GM19452 (cell line): Measurements from ENCODE around the gene RIMBP2.

Source experiments
- ATAC-seq: cut with Tn5 transposase; IDR thresholded peaks from one replicate; pipeline ENCODE4 v1.9.1; 2021; ENCODE audit not compliant: unreplicated experiment

The RIMBP2 gene

DNA sequence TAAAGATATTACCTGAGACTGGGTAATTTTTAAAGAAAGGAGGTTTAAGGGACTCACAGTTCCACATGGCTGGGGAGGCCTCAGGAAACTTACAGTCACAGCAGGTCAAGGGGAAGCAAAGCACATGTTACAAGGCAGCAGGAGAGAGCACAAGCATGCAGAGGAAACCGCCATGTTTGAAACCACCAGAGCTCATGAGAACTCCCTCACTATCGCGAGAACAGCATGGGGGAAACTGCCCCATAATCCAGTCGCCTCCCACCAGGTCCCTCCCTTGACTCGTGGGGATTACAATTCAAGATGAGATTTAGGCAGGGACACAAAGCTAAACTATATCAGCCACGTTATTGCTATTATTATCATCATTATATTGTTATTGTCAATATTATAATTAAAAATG is 138.7 kb downstream of the RIMBP2 start:
- ATAC-seq, result no peak

DNA sequence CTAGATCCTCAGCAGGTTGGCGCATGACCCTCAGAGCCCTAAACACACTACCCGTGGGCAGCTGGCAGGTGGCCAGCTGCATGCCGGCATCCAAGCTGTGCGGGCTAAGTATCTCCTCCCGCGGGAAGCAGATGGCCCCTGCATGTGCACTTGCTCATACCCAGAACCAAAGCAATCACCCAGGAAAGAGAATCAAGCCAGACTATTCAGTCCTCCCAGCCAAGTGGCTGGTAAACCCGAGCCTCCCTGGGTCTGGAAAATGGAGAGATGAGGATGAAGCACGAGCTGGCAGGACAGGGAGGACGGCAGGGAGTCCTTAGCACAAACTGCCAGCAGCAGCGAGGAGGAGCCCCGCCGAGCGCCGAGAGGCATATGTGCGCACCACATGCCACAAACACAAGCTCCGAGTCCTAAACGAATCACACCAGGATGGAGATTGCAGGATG is 139.7 kb downstream of the RIMBP2 start:
- ATAC-seq, result no peak

DNA sequence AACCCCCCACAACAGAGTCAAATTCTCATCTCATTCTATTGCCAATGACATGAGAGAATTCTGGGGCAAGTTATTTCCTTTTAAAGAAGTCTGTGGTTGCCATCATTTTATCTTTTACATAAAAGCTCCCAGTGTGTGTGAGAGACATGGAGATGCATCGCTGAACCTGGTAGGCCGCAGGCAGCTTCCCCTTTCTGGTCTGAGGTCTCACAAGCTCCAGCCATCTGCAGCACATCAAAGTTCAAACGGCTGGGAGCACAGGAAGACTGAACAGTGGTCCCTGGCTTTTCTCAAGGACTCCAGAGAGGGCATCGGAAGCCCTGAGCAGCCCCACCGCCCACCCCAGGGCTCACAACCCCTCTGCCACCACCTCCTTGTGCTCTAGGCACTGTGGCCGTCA is 141.7 kb downstream of the RIMBP2 start:
- no peak for ATAC-seq

DNA sequence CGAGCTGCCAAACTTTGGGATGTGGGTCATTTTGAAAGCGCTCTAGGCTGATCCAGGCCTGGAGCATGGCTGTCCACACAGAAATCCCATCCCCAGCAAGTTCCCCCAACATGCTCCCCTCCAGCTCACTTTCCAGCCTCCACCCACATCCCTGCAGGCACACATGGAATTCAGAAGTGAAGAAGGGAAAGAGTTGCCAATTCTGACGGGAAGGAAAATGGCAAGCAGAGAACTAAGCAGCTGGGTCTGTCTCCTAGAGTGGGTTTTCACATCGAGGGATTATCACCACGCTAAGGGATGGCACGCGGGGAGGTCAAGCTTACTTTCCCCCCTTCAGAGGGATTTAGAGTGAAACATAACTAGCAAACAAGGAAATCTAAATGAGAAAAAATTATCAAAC is 142.3 kb downstream of the RIMBP2 start:
- ATAC-seq, result no peak

DNA sequence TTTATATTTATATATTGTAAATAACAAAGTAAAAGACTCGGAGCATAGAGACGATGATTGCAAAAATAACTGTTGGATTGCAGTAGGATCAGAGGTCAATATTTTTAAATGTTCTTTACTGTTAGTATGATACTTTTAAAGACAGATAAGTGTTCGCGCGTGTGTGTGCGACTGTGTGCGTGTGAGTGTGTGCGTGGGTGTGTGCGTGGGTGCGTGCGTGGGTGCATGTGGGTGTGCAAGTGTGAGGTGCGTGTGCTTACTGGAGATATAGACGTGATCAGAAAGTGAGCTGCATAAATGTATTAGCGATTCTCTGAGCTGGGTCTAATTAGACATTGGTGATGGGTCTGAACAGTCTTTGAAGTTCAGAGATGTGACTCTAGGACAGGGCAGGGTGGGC is 142.9 kb downstream of the RIMBP2 start:
- ATAC-seq, result no peak

DNA sequence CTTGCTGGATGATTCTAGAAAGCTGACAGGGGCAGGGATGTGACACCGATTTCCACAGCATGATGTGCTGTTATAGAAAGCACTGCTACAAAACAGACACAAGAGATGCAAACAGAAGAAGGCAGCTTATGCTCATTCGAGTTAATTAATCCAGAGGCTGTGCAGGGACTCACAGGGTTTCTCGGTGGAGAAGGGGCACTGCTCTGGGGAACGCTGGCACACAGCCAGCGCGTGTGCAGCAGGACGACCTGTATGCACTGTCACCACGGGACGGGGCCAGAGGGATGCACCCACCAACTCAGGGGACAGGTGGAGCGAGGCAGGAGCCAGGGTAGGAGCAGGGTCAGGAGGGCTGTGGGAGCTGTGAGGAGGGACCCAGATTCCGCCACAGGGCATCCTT is 143.5 kb downstream of the RIMBP2 start:
- no peak for ATAC-seq

DNA sequence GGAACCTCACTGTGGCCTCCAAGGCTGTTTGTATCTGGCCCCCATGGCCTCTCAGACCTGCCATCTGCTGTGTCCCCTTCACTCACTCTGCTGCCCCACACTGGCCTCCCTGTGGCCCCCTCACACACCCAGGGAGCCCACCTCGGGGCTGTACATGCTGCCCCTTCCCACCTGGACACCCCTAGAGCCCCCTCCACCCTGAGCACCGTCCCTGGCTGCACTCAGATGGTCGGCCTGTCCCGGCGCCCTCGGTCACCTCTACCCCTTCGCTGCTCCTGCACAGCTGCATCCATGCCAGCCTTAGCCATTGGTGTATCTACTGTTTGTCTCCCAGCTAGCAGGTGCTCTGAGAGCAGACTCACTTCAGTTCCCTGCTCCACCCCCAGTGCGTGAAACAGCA is 144.4 kb downstream of the RIMBP2 start:
- ATAC-seq, result no peak

DNA sequence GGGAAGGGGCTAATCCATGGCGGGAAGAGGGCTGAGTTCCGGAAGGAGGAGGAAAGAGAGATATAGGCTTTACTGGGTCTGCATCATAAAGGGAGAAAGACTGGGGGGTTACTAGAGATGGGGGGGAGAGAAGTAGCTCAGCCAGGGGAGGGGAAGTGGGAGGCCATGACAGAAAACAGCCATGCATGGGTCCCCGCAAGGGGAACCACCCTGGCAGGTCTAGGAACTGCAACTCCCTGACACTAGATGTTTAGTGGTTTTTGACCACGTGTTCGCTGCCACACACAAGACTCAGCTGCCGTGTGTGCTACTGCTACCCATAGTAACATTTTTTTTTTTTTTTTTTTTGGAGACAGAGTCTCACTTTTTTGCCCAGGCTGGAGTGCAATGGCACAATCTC is 145.0 kb downstream of the RIMBP2 start:
- no peak for ATAC-seq

DNA sequence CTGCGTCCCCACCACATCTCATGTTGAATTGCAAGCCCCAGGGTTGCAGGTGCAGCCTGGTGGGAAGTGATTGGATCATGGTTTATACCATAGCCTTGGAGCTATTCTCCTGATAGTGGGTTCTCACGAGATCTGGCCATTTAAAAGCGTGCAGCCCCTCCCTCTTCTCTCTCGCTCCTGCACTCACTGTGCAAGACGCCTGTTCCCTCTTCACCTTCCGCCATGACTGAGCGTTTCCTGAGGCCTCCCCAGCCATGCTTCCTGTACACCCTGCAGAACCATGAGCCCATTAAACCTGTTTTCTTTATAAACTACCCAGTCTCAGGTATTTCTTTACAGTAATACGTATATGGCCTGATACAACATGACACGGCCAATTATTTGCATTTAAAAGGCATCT is 146.6 kb downstream of the RIMBP2 start:
- ATAC-seq, result no peak

DNA sequence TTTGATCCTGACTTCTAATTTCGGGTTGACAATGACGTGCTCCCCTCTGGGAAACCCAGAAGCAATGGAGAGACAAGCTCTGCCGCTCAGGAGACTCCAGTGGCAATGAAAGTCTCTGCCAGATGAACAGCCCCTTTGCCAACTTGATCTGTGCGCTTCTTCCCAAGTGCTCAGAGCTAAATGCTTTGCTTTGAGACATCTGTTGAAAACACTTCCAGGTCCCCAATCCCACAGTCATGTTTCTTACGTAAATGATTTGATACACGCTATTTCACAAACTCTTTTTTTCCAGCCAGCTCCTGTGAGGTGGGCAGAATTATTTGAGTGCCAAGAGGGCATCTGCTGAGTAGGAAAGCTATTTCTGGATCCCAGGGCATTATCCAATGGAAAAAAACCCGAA is 147.6 kb downstream of the RIMBP2 start:
- no peak for ATAC-seq

DNA sequence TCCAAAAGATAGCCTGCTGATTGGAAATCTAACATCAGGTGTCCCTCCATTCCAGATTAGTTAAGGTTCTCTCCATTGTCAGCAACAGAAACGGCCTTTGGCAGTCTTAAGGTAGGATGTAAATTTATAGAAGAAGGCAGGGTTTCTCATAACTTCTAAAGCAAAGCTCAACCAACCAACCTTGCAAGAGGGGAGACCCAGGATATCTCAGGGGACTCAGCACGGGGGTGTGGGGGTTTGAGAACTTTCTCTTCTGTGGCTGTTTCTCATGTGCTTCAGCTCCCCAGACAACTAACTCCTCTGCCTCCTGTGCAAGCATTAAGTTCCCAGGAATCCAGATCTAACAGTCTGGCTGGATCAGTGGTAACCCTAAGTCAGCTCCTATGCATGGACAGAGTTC is 148.1 kb downstream of the RIMBP2 start:
- ATAC-seq, result no peak

DNA sequence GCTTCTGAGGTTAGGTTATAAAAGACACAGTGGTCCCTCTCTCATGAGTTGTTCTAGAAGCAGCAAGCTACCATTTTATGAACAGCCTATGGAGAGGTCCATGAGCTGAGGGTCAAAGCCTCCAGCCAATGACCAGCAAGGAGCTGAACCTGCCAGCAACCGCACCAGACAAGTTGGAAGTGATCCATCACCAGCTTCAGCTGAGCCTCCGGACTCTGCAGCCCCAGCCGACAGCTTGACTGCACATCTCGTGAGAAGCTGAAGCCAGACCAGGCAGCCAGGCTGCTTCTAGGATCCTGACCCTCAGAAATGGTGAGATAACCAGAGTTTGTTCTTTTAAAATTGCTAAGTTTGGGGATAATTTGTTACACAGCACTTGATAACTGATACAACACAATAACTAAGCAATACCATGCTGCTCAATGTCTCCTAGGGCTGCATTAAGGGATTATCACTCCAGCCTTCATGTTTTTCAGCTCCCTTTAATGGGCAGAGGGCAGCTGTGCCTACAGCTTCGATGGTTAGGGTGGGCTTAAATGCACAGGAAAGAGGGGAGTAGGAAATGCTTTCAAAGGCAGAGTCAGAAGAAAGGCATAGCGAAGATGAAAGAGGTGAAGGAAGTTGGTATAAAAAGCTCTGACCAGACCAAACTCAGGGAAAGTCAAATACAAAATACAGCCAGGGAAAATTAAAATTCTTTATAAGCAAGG is 149.5 kb downstream of the RIMBP2 start:
- ATAC-seq, result no peak

DNA sequence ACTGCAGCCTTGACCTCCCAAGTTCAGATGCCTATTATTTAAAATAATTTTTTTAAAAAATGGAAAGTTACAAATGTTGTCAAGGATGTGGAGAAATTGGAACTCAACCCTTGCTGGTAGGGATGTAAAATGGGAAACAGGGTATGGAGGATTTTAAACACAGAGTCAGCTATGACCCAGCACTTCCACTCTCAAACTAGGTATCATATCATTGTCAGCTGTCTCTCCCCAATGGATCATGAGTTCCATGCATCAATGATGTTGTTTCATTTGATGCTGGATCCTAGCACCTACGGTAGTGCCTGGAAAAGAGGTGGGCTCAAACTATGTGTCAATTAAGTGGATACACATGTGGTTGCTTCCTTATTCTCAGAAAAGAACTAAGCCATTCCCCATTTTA is 150.9 kb downstream of the RIMBP2 start:
- ATAC-seq, result no peak

DNA sequence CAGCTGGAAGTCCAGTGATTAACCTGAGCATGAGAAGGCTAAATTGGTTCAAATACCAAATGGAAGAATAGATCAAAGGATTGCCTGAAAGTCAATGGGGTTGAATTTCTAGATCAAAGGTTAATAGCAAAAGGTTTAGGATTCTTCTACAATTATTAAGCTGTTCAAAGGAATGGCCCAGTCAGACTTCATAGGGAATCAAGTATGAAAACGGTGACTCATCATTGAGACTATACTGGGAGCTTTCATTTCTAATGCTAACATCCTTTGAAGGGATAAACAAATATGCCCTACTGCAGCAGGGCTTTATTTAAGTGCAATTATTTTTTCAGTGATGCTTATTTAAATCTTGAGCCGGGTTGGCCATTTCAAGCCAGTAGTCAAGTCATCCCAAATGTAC is 152.8 kb downstream of the RIMBP2 start:
- ATAC-seq, result no peak

DNA sequence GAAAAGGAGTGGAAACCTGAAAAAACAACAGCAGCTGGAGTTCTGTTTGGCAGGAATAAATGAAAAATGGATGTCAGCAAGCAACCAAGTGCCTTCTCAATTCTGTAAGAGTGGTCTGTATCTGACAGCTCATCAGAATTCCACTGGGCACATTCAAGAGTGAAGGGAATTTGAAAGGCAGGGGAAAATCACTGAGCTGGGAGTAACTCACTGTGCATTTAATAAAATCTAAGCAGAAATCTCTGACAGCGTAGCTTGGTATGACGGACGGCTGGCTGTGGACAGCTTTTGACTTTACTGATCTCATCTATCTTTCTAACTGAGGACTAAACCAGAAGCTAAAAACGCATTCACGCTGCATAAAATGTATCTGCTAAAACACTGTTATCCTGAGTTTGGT is 153.4 kb downstream of the RIMBP2 start:
- no peak for ATAC-seq

DNA sequence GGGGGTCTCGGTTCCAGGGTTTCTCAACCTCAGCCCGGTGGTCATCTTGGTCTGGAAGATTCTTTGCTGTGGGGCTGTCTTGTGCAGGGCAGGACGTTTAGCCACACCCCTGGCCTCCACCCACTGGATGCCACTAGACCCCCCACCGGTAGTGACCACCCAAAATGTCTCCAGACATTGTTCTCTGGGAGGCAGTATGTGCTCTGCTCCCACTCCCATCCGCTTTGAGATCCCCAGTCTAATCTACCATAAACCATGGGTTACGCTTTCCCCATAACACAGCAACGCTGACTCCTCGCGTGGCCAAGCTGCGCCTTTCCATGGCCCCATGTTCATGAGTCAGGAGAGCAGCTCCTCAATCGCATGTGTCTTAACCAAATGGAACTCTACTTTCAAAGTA is 155.8 kb downstream of the RIMBP2 start:
- no peak for ATAC-seq

DNA sequence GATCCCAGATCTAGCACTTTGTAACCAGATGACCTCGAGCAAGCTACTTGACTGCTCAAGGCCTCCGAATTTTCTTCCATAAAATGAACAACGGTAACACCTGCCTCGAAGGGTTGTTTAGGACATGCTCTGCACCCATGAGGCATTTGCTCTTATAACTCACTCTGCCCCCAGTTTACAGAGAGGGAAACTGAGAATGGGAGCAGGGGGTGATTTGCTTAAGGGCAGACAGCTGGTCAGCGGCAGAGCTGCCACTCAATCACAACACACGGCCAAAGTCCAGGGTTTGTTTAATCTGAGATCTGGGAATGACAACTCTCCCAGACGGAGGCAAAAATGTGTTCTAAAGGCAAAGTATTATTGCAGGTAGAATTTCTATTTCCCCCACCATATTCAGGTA is 156.3 kb downstream of the RIMBP2 start:
- no peak for ATAC-seq

DNA sequence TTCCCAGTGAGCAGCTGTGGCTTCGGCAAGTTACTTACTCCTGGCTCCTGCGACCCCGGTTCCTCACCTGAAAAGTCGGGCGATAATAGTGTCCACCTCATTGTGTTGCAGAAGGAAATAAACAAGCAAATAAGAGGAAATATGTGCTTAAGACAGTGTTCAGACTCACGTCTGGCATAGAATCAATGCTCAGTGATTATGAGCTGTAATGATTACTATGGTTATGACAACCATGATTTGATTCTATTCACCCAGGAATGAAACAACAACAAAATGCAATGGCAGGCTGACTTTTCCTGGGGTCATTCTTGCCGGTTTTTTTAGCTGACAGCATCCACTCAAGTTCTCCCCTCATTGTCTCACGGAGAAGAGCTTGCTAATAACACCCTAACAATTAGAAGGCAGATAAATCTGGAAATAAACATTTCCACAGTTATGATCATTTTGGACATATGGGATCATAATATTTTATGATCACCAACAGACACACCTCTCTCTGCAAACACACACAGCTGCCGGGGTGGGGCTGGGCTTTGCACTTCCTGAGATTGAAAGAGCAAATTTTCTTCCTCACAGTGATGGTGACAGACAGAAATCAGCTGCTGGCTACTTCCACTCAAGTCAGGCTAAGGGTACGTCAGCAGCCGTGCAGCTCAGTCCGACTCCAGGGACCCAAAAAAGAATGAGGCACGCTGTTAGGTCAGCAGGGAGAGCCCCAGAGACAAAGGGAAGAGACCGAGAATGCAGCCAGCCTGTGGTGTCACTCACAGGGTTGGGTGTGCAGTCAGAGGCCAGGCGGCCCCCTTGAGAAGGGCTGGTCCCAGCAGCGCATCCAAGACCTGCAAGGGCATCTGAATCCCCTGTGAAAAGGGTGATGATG is 158.0 kb downstream of the RIMBP2 start:
- ATAC-seq, result no peak

DNA sequence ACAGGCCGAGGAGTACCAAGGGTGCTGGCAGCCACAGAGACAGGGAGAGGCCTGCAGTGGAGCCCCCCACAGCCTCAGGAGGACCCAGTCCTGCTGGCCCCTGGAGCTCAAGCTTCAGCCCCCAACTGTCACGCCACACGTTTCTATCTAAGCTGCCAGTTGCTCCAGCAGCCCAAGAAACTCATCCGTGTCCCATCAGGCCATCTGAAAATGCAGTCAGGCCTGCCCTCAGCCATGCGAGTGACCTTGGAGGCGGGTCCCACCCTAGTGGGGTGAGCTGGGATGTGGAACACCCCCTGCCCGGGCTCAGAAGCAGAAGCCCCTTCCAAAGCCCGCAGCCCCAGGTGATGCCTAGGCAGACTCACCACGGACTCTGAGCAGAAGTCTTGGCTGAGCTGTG is 158.9 kb downstream of the RIMBP2 start:
- ATAC-seq, result no peak

DNA sequence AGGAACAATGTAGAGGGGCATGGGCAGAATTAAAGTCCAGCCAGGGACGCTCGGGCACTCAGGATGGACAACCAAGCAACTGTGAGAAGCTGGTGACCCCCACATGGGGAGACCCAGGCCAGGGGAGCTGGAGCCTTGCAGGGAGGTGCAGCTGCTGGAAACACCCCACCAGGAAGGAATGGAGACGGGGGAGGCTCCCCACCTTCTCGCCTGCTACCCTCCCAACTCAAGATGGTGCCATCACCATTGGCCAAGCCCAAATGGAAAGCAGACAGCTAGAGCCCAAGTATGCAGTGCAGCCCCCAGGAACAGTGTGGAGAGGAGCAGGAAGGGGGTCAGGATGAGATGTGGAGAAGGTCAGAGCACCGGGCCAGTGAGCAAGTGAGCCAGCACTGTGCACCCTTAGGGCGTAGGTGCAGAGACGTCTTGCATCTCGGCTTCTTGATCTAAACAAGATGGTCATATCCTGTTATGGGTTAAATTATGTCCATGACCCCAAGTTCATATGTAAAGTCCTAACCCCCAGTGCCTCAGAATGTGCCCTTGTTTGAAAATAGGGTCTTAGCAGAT is 159.5 kb downstream of the RIMBP2 start:
- ATAC-seq, result no peak

DNA sequence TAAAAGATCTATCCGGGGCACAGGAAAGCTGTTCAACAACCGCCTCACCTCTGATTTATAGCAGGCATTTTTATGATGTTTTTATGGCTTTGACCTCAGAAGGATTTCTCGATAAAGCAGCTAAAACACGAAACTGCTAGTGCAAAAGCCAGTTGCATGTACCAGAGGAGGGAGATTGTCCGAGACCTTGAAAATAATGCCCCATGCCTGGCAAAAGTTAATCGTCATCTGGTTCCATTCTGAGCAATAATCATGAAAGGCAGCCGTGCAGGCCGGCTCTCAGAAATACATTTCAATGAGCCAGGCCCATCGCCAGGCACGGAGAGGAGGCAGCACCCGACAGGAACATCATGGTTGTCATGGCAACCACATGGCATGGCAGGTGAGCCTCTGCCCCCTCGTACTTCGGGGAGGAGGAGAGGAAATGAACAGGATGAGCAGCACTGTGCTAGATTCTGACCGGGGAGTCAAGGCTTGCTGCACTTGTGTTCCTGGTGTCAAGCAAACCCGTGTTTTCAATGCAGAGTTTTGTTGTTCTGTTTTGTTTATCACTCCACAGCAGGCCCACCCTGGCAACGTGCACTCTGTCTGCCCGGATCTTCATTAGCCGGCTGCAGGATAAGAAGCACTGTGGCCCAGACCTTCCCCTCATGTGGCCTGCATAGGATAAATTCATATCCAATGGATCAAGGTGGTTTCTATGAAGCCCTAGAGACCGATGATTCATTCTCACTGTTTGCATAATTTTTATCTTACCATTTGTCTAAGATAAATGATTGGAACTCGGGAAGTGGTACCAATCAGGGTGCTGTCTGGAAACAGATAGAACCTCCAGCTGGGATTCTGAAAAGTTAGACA is 160.2 kb downstream of the RIMBP2 start:
- ATAC-seq, result no peak
